Panc1 (cell line): ENCODE measurements around the gene SDCBP2. TPM values are rescaled to one million over a fixed set of nuclear protein-coding genes. Genes with fewer than 3 reads are reported as not detected.

Experiments used
- ATAC-seq: fragments of 200-7000 bp; cut with Tn5 transposase; 2 replicates; pipeline ENCODE4 v1.9.1; 2020; ENCODE audit warnings: mild to moderate bottlenecking, moderate library complexity
- BruUV-seq: library from RNA; stranded (reverse); fragments of 400-500 nt; replicated peaks from 2 replicates; lab custom pipeline; 2021; lab: Mats Ljungman, UMichigan
- CTCF ChIA-PET: fragments of 300-600 bp; sonication (Branson Sonifier 250); formaldehyde crosslinking; loops from one replicate; lab custom pipeline; 2022; ENCODE audit warnings: antibody characterized with exemption; lab: Charles Lee
- POLR2A ChIA-PET: fragments of 300-600 bp; sonication (Branson Sonifier 250); formaldehyde crosslinking; loops from one replicate; lab custom pipeline; 2022; ENCODE audit warnings: antibody characterized with exemption; lab: Charles Lee
- DNase-seq: peaks from one replicate; pipeline ENCODE4 v3.0.0-alpha.2; 2010; ENCODE audit warnings: low read depth, low spot score
- H3K27ac ChIP-seq: 2 replicates; pipeline ENCODE4 v1.5.1; 2011; ENCODE audit warnings: mild to moderate bottlenecking, low read length, inconsistent platforms
- H3K27me3 ChIP-seq: fragments of 200-500 bp; sonication (Bioruptor generic); 2 replicates; pipeline ENCODE4 v1.6.0; 2014; ENCODE audit warnings: low read length, inconsistent platforms; ENCODE audit not compliant: control insufficient read depth, insufficient read depth
- H3K36me3 ChIP-seq: fragments of 200-500 bp; sonication (Bioruptor generic); 2 replicates; pipeline ENCODE4 v1.5.1; 2014; ENCODE audit warnings: inconsistent platforms, mild to moderate bottlenecking, low read length, moderate library complexity; ENCODE audit not compliant: control insufficient read depth, insufficient read depth
- H3K4me1 ChIP-seq: 2 replicates; pipeline ENCODE4 v1.5.1; 2011; ENCODE audit warnings: inconsistent platforms, mild to moderate bottlenecking, low read length, moderate library complexity; ENCODE audit not compliant: control insufficient read depth, insufficient read depth
- H3K4me3 ChIP-seq, 2 experiments: 2 replicates each; pipeline ENCODE4 v1.5.1; 2011 to 2012; ENCODE audit warnings: low read depth in 2 of 2, low read length in 2 of 2, mild to moderate bottlenecking in 2 of 2, inconsistent platforms in 1 of 2, moderate library complexity in 1 of 2
- H3K9me3 ChIP-seq: fragments of 200-500 bp; sonication (Bioruptor generic); 2 replicates; pipeline ENCODE4 v1.5.1; 2014; ENCODE audit warnings: low read depth, mild to moderate bottlenecking, inconsistent platforms, low read length, moderate library complexity; ENCODE audit not compliant: control insufficient read depth, insufficient read depth
- CTCF ChIP-seq: fragments of 450-650 bp; IDR thresholded peaks from 2 replicates; pipeline ENCODE4 v1.5.1; 2017; ENCODE audit warnings: mild to moderate bottlenecking
- POLR2AphosphoS5 ChIP-seq: IDR thresholded peaks from 2 replicates; pipeline ENCODE4 v1.6.1; 2012; ENCODE audit warnings: mild to moderate bottlenecking, low read depth, low read length, moderate library complexity
- SIN3A ChIP-seq: IDR thresholded peaks from 2 replicates; pipeline ENCODE4 v1.6.1; 2012; ENCODE audit warnings: low read depth, mild to moderate bottlenecking, low read length, moderate library complexity, borderline replicate concordance; ENCODE audit not compliant: insufficient read depth
- TCF7L2 ChIP-seq: IDR thresholded peaks from 2 replicates; pipeline ENCODE4 v1.6.1; 2011; ENCODE audit warnings: mild to moderate bottlenecking, low read depth, low read length, inconsistent platforms
- in situ Hi-C: cut with HindIII; loops from 2 replicates; pipeline ENCODE4 v1.10.0; 2016; ENCODE audit warnings: low sequenced_read_pairs, low pct_unique_long_range_greater_than_20kb
- intact Hi-C: fragments of 100-400 bp; cut with micrococcal nuclease; formaldehyde crosslinking; loops from one replicate; pipeline ENCODE4 v1.10.0; 2022; ENCODE audit not compliant: unreplicated experiment
- total RNA-seq: library from RNA; stranded (reverse); gene quantifications from one replicate; pipeline ENCODE4 v1.2.1, GENCODE V29; 2021; ENCODE audit not compliant: unreplicated experiment
- TF ChIP-seq, protein P1 (sequence below), 2 experiments: IDR thresholded peaks; 2 replicates each; pipeline ENCODE4 v1.6.1; 2011 to 2012; ENCODE audit warnings: low read depth in 2 of 2, control low read depth in 1 of 2, low read length in 1 of 2, mild to moderate bottlenecking in 1 of 2, moderate library complexity in 1 of 2; ENCODE audit not compliant: insufficient read depth in 1 of 2

Gene SDCBP2
- total RNA-seq, 1 experiment from 2014 or later: 1.8 TPM

DNA sequence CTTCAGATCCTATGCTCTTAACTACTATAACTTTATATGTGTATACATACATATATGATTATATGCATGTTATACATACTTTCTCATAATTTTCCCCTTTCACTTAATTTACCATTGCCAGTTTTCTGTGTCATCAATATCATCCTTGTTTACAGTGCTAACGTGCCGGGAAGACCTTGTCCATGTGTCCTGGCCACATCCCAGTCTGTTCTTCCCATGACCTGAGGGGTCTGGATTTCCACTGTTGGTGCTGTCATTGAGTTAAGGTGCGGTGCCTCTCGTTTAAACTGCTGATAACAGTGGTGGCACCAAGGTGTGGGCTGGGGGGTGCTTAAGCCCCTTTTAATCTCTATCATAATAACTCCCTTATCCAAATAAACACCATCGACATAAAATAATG, 8.5 kb upstream of the SDCBP2 start:
- DNase-seq (no peak), ATAC-seq (no peak)
- no peaks in the 10 kb centered on the region for H3K9me3 ChIP-seq
- POLR2A ChIA-PET: interaction anchor here (0.6 kb wide), 1 partner anchor 789 kb away, joined by 3 read pairs; no protein-coding TSS in a partner anchor
- H3K27ac ChIP-seq: no peak overlapping the region
- no TSS peak for BruUV-seq
- in situ Hi-C loops (no loop called here), intact Hi-C loops (no loop called here)
- no peaks in the 10 kb centered on the region for H3K36me3 ChIP-seq
- TF ChIP-seq POLR2AphosphoS5 (0 out of 2 replicates have a peak, but pooled peaks have one; percentile 4), CTCF (no peak), TCF7L2 (no peak), SIN3A (no peak)
- TF ChIP-seq, protein P1, sequence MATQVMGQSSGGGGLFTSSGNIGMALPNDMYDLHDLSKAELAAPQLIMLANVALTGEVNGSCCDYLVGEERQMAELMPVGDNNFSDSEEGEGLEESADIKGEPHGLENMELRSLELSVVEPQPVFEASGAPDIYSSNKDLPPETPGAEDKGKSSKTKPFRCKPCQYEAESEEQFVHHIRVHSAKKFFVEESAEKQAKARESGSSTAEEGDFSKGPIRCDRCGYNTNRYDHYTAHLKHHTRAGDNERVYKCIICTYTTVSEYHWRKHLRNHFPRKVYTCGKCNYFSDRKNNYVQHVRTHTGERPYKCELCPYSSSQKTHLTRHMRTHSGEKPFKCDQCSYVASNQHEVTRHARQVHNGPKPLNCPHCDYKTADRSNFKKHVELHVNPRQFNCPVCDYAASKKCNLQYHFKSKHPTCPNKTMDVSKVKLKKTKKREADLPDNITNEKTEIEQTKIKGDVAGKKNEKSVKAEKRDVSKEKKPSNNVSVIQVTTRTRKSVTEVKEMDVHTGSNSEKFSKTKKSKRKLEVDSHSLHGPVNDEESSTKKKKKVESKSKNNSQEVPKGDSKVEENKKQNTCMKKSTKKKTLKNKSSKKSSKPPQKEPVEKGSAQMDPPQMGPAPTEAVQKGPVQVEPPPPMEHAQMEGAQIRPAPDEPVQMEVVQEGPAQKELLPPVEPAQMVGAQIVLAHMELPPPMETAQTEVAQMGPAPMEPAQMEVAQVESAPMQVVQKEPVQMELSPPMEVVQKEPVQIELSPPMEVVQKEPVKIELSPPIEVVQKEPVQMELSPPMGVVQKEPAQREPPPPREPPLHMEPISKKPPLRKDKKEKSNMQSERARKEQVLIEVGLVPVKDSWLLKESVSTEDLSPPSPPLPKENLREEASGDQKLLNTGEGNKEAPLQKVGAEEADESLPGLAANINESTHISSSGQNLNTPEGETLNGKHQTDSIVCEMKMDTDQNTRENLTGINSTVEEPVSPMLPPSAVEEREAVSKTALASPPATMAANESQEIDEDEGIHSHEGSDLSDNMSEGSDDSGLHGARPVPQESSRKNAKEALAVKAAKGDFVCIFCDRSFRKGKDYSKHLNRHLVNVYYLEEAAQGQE (IDR thresholded peaks at IDR 0.05; ENCODE audit: insufficient read depth in 1 of 2, low read depth in 2 of 2, low read length in 1 of 2): no peak
- H3K27me3 ChIP-seq: no peaks in the 10 kb centered on the region
- CTCF ChIA-PET: no interaction called here
- no peak overlapping the region for H3K4me3 ChIP-seq
- peaks cover 19% of the 10 kb centered on the region for H3K4me1 ChIP-seq

DNA sequence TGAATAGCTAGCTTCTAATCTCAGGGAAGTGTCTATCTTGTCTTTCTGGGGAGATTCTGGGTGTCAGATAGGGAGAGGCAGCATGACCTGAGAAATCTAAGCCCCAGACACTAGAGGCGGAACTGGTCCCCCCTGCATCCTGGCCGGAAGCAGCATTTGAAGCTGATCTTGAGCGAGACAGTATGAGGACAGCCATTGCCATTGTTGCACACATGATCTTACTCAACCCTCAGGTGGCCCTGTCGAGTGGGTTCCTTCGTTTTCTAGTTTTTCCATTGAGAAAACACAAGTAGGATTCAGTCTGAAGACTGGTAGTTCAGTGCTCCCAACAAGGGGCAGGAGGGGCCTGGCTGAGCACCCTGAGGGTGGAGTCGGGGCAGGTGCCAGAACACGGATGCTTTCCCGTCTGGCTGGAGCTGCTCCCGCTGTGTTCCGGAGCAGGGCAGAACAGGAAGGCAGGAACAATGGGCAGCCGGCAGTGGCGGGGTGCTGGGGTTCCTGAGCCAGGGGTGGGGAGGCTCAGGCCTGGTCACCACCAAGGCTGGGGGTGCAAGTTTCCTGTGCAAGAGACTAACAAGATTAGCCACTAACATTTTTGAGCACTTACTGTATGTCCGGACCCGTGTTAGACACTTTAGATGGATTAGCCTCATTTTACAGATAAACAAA, 7.9 kb upstream of the SDCBP2 start:
- DNase-seq: no peak
- Histone ChIP-seq H3K4me3 (no peak overlapping the region), H3K27ac (no peak overlapping the region), H3K27me3 (no peaks in the 10 kb centered on the region), H3K36me3 (no peaks in the 10 kb centered on the region), H3K9me3 (no peaks in the 10 kb centered on the region), H3K4me1 (peaks cover 14% of the 10 kb centered on the region; the same call in 1 of the 2 replicates)
- TF ChIP-seq CTCF (no peak), POLR2AphosphoS5 (peak; percentile 27; the same call in 1 of the 2 replicates), SIN3A (no peak)
- CTCF ChIA-PET: no interaction called here
- POLR2A ChIA-PET: interaction anchor here (0.6 to 1.6 kb wide), 2 partner anchors 10 to 789 kb away, joined by 3 to 5 read pairs; no protein-coding TSS in a partner anchor
- ATAC-seq: peak; percentile 35
- no TSS peak for BruUV-seq
- in situ Hi-C loops: no loop called here
- intact Hi-C loops: no loop called here
